ENCODE measurements around the gene ZGRF1.

- TF ChIP-seq CTCF (IDR thresholded peaks at IDR 0.05; ENCODE audit: insufficient read depth, low read length): no peak
- TF ChIP-seq REST (IDR thresholded peaks at IDR 0.05; ENCODE audit: insufficient replicate concordance, low read depth): no peak
- TF ChIP-seq SPI1 (IDR thresholded peaks at IDR 0.05; ENCODE audit: borderline replicate concordance, low read depth): no peak
- TF ChIP-seq POLR2AphosphoS5 (IDR thresholded peaks at IDR 0.05; ENCODE audit: low read depth): no peak
Measured at GRCh38 chr4:112673686-112674085, 37.0 kb upstream of the ZGRF1 start.

Data from HL-60 (cell line).